ENCODE data around the gene PRPF39. TPM values are rescaled to one million over a fixed set of nuclear protein-coding genes. Genes with fewer than 3 reads are reported as not detected.

Gene PRPF39
- total and polyA plus RNA-seq, 2 donors from 2014 or later, result 15.4 to 35.6 TPM

- DNase-seq (no peak), FAIRE-seq (no peak)
- no peak overlapping the region for H3K4me3 ChIP-seq (ENCODE audit: low read length in 3 of 3)
- no peaks in the 10 kb centered on the region for H3K27me3 ChIP-seq (ENCODE audit: control insufficient read depth, insufficient read depth, low read length)
- intact Hi-C loops (cut with DNase I), result no loop called here
- H3K9me3 ChIP-seq (ENCODE audit: control insufficient read depth in 2 of 3, insufficient read depth in 1 of 3, low read length in 3 of 3), result no peaks in the 10 kb centered on the region
- H3K27ac ChIP-seq (ENCODE audit: low read depth in 2 of 2, low read length in 2 of 2), result no peak overlapping the region
- H3K4me1 ChIP-seq (ENCODE audit: control insufficient read depth in 2 of 3, insufficient read depth in 2 of 3, low read depth in 1 of 3, low read length in 3 of 3), result no peaks in the 10 kb centered on the region
- H3K9ac ChIP-seq (ENCODE audit: low read length in 3 of 3), result no peak overlapping the region
- TF ChIP-seq, protein P1, sequence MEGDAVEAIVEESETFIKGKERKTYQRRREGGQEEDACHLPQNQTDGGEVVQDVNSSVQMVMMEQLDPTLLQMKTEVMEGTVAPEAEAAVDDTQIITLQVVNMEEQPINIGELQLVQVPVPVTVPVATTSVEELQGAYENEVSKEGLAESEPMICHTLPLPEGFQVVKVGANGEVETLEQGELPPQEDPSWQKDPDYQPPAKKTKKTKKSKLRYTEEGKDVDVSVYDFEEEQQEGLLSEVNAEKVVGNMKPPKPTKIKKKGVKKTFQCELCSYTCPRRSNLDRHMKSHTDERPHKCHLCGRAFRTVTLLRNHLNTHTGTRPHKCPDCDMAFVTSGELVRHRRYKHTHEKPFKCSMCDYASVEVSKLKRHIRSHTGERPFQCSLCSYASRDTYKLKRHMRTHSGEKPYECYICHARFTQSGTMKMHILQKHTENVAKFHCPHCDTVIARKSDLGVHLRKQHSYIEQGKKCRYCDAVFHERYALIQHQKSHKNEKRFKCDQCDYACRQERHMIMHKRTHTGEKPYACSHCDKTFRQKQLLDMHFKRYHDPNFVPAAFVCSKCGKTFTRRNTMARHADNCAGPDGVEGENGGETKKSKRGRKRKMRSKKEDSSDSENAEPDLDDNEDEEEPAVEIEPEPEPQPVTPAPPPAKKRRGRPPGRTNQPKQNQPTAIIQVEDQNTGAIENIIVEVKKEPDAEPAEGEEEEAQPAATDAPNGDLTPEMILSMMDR (IDR thresholded peaks at IDR 0.05; ENCODE audit: borderline replicate concordance, extremely low read depth, insufficient read depth), result no peak
- H3K36me3 ChIP-seq (ENCODE audit: control insufficient read depth in 2 of 3, insufficient read depth in 3 of 3, low read length in 3 of 3), result peaks cover 2 to 22% (median 12%) of the 10 kb centered on the region in 3 donors
Observed at GRCh38 chr14:45038865-45039264, 45.1 kb upstream of the PRPF39 start.

- no peak for FAIRE-seq
- no peaks in the 10 kb centered on the region for H3K27me3 ChIP-seq (ENCODE audit: control insufficient read depth, insufficient read depth, low read length)
- no peaks in the 10 kb centered on the region for H3K9me3 ChIP-seq (ENCODE audit: control insufficient read depth in 2 of 3, insufficient read depth in 1 of 3, low read length in 3 of 3)
- DNase-seq, result no peak
- no peaks in the 10 kb centered on the region for H3K4me1 ChIP-seq (ENCODE audit: control insufficient read depth in 2 of 3, insufficient read depth in 2 of 3, low read depth in 1 of 3, low read length in 3 of 3)
- no peak overlapping the region for H3K9ac ChIP-seq (ENCODE audit: low read length in 3 of 3)
- H3K27ac ChIP-seq (ENCODE audit: low read depth in 2 of 2, low read length in 2 of 2), result no peak overlapping the region
- H3K4me3 ChIP-seq (ENCODE audit: low read length in 3 of 3), result no peak overlapping the region
- intact Hi-C loops (cut with DNase I), result no loop called here
- TF ChIP-seq, protein P1 (IDR thresholded peaks at IDR 0.05; ENCODE audit: borderline replicate concordance, extremely low read depth, insufficient read depth), result no peak
- peaks cover 0 to 22% (median 12%) of the 10 kb centered on the region in 3 donors for H3K36me3 ChIP-seq (ENCODE audit: control insufficient read depth in 2 of 3, insufficient read depth in 3 of 3, low read length in 3 of 3)
Observed at GRCh38 chr14:45039390-45039789, 44.5 kb upstream of the PRPF39 start.

GRCh38 chr14:45041641-45042040, 42.3 kb upstream of the PRPF39 start:
- no peak for FAIRE-seq
- Histone ChIP-seq H3K9ac (ENCODE audit: low read length in 3 of 3) (no peak overlapping the region), H3K4me1 (ENCODE audit: control insufficient read depth in 2 of 3, insufficient read depth in 2 of 3, low read depth in 1 of 3, low read length in 3 of 3) (no peaks in the 10 kb centered on the region), H3K27me3 (ENCODE audit: control insufficient read depth, insufficient read depth, low read length) (no peaks in the 10 kb centered on the region), H3K36me3 (ENCODE audit: control insufficient read depth in 2 of 3, insufficient read depth in 3 of 3, low read length in 3 of 3) (peaks cover 0 to 27% (median 16%) of the 10 kb centered on the region in 3 donors), H3K9me3 (ENCODE audit: control insufficient read depth in 2 of 3, insufficient read depth in 1 of 3, low read length in 3 of 3) (no peaks in the 10 kb centered on the region), H3K4me3 (ENCODE audit: low read length in 3 of 3) (no peak overlapping the region), H3K27ac (ENCODE audit: low read depth in 2 of 2, low read length in 2 of 2) (no peak overlapping the region)
- intact Hi-C loops (cut with DNase I), result no loop called here
- TF ChIP-seq, protein P1 (IDR thresholded peaks at IDR 0.05; ENCODE audit: borderline replicate concordance, extremely low read depth, insufficient read depth), result no peak
- DNase-seq, result peak in 1 of 5 donors; percentile 1

DNA sequence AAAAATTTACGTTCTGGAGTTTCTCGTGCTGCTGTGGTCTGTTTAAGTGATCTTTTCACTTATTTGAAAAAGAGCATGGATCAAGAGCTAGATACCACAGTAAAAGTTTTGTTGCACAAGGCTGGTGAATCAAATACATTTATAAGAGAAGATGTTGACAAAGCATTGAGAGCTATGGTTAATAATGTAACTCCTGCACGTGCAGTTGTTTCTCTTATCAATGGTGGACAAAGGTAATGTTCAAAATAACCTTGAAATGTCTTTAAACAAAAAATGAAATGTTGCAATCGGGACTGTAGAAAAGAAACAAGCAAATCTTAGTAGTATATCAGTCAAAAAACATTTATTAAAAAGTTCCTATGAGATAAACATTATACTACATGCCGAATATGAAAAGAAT, 39.3 kb upstream of the PRPF39 start:
- H3K9me3 ChIP-seq (ENCODE audit: control insufficient read depth in 2 of 3, insufficient read depth in 1 of 3, low read length in 3 of 3), result no peaks in the 10 kb centered on the region
- DNase-seq, result no peak
- no peaks in the 10 kb centered on the region for H3K27me3 ChIP-seq (ENCODE audit: control insufficient read depth, insufficient read depth, low read length)
- H3K4me1 ChIP-seq (ENCODE audit: control insufficient read depth in 2 of 3, insufficient read depth in 2 of 3, low read depth in 1 of 3, low read length in 3 of 3), result no peaks in the 10 kb centered on the region
- intact Hi-C loops (cut with DNase I), result no loop called here
- no peak for FAIRE-seq
- no peak overlapping the region for H3K27ac ChIP-seq (ENCODE audit: low read depth in 2 of 2, low read length in 2 of 2)
- TF ChIP-seq, protein P1 (IDR thresholded peaks at IDR 0.05; ENCODE audit: borderline replicate concordance, extremely low read depth, insufficient read depth), result no peak
- no peak overlapping the region for H3K4me3 ChIP-seq (ENCODE audit: low read length in 3 of 3)
- peaks cover 0 to 6% (median 5%) of the 10 kb centered on the region in 3 donors for H3K36me3 ChIP-seq (ENCODE audit: control insufficient read depth in 2 of 3, insufficient read depth in 3 of 3, low read length in 3 of 3)
- H3K9ac ChIP-seq (ENCODE audit: low read length in 3 of 3), result no peak overlapping the region
